Activated T-helper 1 cell treated with anti-CD3 and anti-CD28 coated beads, Interleukin-12 subunit alpha, Interleukin-12 subunit beta, Interleukin-2, Interleukin-4 antibody, amounts not matched to agents 30 ng/mL and 10 ng/mL and 1 ng/mL, durations not matched to agents 14 hours and 24 hours and 36 hours (primary cell): ENCODE data around the gene ADIPOR2. TPM values are rescaled to one million over a fixed set of nuclear protein-coding genes. Genes with fewer than 3 reads are reported as not detected.
"Not testable (repeated sequence)": the region's sequence is repeated elsewhere in the genome, so short reads cannot be mapped to it uniquely, and the experiment has no call there.

ENCODE experiments used
- DNase-seq: peaks from one replicate; pipeline ENCODE4 v3.0.0; 2021; ENCODE audit warnings: low spot score
- H3K27ac Mint-ChIP-seq: one replicate; pipeline ENCODE4 v1.8.0; 2021; ENCODE audit warnings: mild to moderate bottlenecking, mixed read lengths
- H3K27me3 Mint-ChIP-seq: one replicate; pipeline ENCODE4 v1.8.0; 2022; ENCODE audit warnings: mild to moderate bottlenecking, moderate library complexity, mixed read lengths; ENCODE audit not compliant: insufficient read depth
- H3K36me3 Mint-ChIP-seq: one replicate; pipeline ENCODE4 v1.8.0; 2021; ENCODE audit warnings: low read depth, mixed read lengths
- H3K4me1 Mint-ChIP-seq: one replicate; pipeline ENCODE4 v1.8.0; 2021; ENCODE audit warnings: low read depth, mixed read lengths
- H3K4me3 Mint-ChIP-seq: one replicate; pipeline ENCODE4 v1.8.0; 2021; ENCODE audit warnings: mild to moderate bottlenecking, moderate library complexity, mixed read lengths
- H3K9me3 Mint-ChIP-seq: one replicate; pipeline ENCODE4 v1.8.0; 2021; ENCODE audit warnings: mixed read lengths
- intact Hi-C: fragments of 100-400 bp; cut with micrococcal nuclease; formaldehyde crosslinking; loops from one replicate; pipeline ENCODE4 v1.15.1; 2024
- total RNA-seq: library from RNA; stranded (reverse); gene quantifications from 2 replicates; pipeline ENCODE4 v1.2.3, GENCODE V29; 2022

ADIPOR2 gene
- total RNA-seq, 1 donor from 2014 or later: 69.4 TPM

DNA sequence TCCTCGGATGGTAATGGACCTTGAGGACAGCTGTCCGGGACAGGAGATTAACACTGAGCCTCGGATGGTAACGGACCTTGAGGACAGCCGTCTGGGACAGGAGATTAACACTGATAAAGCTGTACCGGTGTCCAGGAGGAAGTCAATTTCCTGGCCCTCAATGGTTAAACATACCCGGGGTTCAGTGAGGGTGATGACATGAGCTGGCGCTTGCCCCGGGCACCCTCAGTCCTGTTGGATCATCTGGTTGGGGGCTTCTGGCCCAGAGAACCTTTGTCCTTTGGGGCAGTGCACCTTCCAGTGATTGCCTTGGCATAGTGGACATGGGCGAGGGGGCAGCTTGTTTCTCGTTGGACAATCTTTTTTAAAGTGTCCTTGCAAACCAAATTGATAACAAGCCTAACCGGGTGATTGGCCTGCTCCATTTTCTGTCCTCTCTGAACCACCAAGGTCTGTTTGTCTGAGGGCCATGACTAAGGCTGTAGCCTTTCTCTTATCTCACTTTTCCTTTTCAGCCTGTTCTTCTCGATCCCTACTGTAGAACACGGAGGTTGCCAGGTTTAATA is 23.0 kb downstream of the ADIPOR2 start:
- H3K4me3 Mint-ChIP-seq, H3K27ac Mint-ChIP-seq, H3K27me3 Mint-ChIP-seq, DNase-seq, intact Hi-C loops: not testable (repeated sequence)
- H3K9me3 Mint-ChIP-seq: peaks cover 24% of the 10 kb centered on the region
- peaks cover 25% of the 10 kb centered on the region for H3K36me3 Mint-ChIP-seq
- peaks cover 18% of the 10 kb centered on the region for H3K4me1 Mint-ChIP-seq

GRCh38 chr12:1715459-1715858 is 24.6 kb downstream of the ADIPOR2 start:
- intact Hi-C loops, H3K27me3 Mint-ChIP-seq, H3K4me3 Mint-ChIP-seq, H3K27ac Mint-ChIP-seq, DNase-seq: not testable (repeated sequence)
- peaks cover 25% of the 10 kb centered on the region for H3K36me3 Mint-ChIP-seq
- H3K9me3 Mint-ChIP-seq: peaks cover 19% of the 10 kb centered on the region
- H3K4me1 Mint-ChIP-seq: peaks cover 12% of the 10 kb centered on the region

- Mint-ChIP-seq H3K9me3 (peaks cover 19% of the 10 kb centered on the region), H3K27ac (no peak overlapping the region), H3K4me1 (peaks cover 12% of the 10 kb centered on the region), H3K36me3 (peaks cover 25% of the 10 kb centered on the region), H3K27me3 (no peaks in the 10 kb centered on the region), H3K4me3 (no peak overlapping the region)
- intact Hi-C loops: no loop called here
- DNase-seq: no peak
These were observed 25.5 kb downstream of the ADIPOR2 start for GRCh38 chr12:1716215-1716862.

GRCh38 chr12:1716911-1717310 is 26.0 kb downstream of the ADIPOR2 start:
- peaks cover 12% of the 10 kb centered on the region for H3K4me1 Mint-ChIP-seq
- intact Hi-C loops: no loop called here
- no peak for DNase-seq
- peaks cover 20% of the 10 kb centered on the region for H3K36me3 Mint-ChIP-seq
- H3K9me3 Mint-ChIP-seq: peaks cover 19% of the 10 kb centered on the region
- no peak overlapping the region for H3K4me3 Mint-ChIP-seq
- H3K27ac Mint-ChIP-seq: no peak overlapping the region
- no peaks in the 10 kb centered on the region for H3K27me3 Mint-ChIP-seq

DNA sequence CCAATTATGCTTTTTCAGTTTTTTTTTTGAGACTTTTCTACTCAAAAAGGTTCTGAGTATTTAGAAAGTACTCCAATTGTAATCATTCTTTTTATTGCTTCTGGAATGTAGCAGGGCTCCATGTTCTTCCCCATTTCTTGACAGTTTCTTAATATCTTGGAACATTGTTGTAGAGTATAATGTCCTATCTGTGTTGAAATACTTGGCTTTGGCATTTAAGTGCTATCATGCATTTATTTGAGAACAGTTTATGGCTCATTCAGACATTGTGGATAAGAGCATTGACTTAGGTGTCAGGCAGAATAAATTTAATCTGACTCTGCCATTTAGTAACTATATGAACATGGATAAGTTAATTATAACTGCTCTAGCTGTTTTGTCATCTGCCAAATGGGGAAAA is 28.3 kb downstream of the ADIPOR2 start:
- H3K9me3 Mint-ChIP-seq: peaks cover 13% of the 10 kb centered on the region
- no peak overlapping the region for H3K4me3 Mint-ChIP-seq
- peaks cover 17% of the 10 kb centered on the region for H3K36me3 Mint-ChIP-seq
- no peak overlapping the region for H3K27ac Mint-ChIP-seq
- intact Hi-C loops: no loop called here
- DNase-seq: no peak
- peaks cover 12% of the 10 kb centered on the region for H3K4me1 Mint-ChIP-seq
- H3K27me3 Mint-ChIP-seq: no peaks in the 10 kb centered on the region

DNA sequence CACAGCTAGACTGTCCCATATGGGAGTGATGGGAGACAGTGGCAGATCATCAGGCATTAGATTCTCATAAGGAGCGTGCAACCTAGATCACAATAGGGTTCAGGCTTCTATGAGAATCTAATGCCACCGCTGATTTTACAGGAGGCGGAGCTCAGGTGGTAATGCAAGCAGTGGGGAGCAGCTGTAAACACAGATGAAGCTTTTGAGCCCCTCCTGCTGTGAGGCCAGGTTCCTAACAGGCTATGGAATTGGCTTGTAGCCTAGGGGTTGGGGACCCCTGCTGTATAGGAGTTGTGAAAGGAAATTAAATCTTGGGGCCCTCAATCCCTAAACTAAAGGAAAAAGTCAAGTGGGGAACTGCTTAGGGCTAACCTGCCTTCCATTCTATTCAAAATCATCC is 29.6 kb downstream of the ADIPOR2 start:
- Mint-ChIP-seq H3K27ac (no peak overlapping the region), H3K4me3 (no peak overlapping the region), H3K27me3 (no peaks in the 10 kb centered on the region), H3K4me1 (peaks cover 12% of the 10 kb centered on the region), H3K9me3 (peaks cover 3% of the 10 kb centered on the region), H3K36me3 (peaks cover 10% of the 10 kb centered on the region)
- DNase-seq: no peak
- intact Hi-C loops: no loop called here

GRCh38 chr12:1723721-1724120 is 32.9 kb downstream of the ADIPOR2 start:
- H3K9me3 Mint-ChIP-seq: no peaks in the 10 kb centered on the region
- H3K27ac Mint-ChIP-seq: no peak overlapping the region
- peaks cover 7% of the 10 kb centered on the region for H3K4me1 Mint-ChIP-seq
- no peaks in the 10 kb centered on the region for H3K27me3 Mint-ChIP-seq
- no peak overlapping the region for H3K4me3 Mint-ChIP-seq
- peaks cover 12% of the 10 kb centered on the region for H3K36me3 Mint-ChIP-seq
- DNase-seq: no peak
- intact Hi-C loops: no loop called here

DNA sequence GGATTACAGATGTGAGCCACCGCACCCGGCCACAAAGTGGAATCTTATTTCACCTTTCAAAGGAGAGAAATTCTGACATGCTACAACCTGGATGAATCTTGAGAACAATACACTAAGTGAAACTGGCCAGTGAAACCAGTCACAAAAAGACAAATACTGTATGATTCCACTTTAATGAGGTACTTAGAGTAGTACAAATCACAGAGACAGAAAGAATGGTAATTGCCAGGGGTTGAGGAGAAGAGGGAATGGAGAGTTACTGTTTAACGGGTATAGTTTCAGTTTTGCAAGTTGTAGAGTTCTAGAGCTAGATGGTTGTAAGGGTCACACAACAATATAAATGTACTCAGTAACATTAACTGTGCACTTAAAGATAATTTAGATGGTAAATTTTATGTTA is 33.4 kb downstream of the ADIPOR2 start:
- Mint-ChIP-seq H3K36me3 (peaks cover 12% of the 10 kb centered on the region), H3K27me3 (no peaks in the 10 kb centered on the region), H3K9me3 (no peaks in the 10 kb centered on the region), H3K4me1 (peaks cover 7% of the 10 kb centered on the region), H3K27ac (no peak overlapping the region), H3K4me3 (no peak overlapping the region)
- intact Hi-C loops: no loop called here
- DNase-seq: no peak

DNA sequence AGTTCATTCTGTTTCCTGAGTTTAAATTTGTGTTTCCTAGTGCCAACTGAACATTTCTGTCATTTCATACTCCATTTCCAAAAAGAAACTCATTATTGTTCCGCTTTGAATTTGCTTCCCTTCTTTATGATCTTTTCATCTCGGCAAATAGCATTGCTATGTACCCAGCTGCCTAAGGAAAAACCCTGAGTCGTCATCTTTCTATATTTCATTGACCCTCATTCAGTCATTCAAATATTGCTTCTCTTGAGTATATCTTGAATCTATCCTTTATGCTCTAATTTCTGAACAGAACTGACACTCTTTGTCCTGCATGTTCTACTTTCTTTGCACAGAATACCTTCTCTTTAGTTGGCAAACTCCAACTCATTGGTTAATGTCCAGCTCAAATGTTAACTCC is 35.9 kb downstream of the ADIPOR2 start:
- intact Hi-C loops: no loop called here
- H3K27me3 Mint-ChIP-seq: no peaks in the 10 kb centered on the region
- DNase-seq: no peak
- H3K9me3 Mint-ChIP-seq: no peaks in the 10 kb centered on the region
- H3K4me3 Mint-ChIP-seq: no peak overlapping the region
- H3K4me1 Mint-ChIP-seq: peaks cover 7% of the 10 kb centered on the region
- no peak overlapping the region for H3K27ac Mint-ChIP-seq
- H3K36me3 Mint-ChIP-seq: peaks cover 15% of the 10 kb centered on the region

- Mint-ChIP-seq H3K4me3 (no peak overlapping the region), H3K9me3 (no peaks in the 10 kb centered on the region), H3K4me1 (peaks cover 12% of the 10 kb centered on the region), H3K27ac (no peak overlapping the region), H3K27me3 (no peaks in the 10 kb centered on the region), H3K36me3 (peaks cover 12% of the 10 kb centered on the region)
- no peak for DNase-seq
- intact Hi-C loops: no loop called here
These were observed 38.0 kb downstream of the ADIPOR2 start for GRCh38 chr12:1728824-1729223.

DNA sequence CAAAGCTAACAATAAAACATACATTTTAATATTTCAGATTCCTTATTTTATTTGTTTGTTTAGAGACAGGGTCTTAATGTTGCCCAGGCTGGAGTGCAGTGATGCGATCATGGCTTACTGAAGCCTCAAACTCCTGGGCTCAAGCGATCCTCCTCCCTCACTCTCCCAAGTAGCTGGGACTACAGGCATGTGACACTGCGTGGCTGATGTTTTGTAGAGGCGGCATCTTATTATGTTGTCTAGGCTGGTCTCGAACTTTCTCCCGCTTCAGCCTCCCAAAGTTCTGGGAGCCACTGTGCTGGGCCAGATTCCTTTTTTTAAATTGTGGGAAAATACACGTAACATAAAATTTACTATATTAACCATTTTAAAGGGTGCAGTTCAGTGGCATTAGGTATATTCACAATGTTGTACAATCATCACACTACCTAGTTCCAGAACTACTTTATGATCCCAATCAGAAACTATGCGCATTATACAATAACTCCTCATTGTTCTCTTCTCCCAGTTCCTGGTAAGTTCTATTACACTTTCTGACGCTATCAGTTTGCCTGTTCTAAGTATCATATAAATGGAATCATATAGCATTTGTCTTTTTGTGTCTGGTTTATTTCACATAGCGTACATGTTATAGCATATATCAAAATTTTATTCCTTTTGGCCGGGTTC is 40.3 kb downstream of the ADIPOR2 start:
- H3K27me3 Mint-ChIP-seq: no peaks in the 10 kb centered on the region
- no peak overlapping the region for H3K27ac Mint-ChIP-seq
- DNase-seq: no peak
- peaks cover 12% of the 10 kb centered on the region for H3K4me1 Mint-ChIP-seq
- H3K4me3 Mint-ChIP-seq: no peak overlapping the region
- intact Hi-C loops: no loop called here
- peaks cover 9% of the 10 kb centered on the region for H3K36me3 Mint-ChIP-seq
- no peaks in the 10 kb centered on the region for H3K9me3 Mint-ChIP-seq

GRCh38 chr12:1731688-1732078 is 40.8 kb downstream of the ADIPOR2 start:
- H3K9me3 Mint-ChIP-seq, DNase-seq, H3K27me3 Mint-ChIP-seq, H3K27ac Mint-ChIP-seq, intact Hi-C loops, H3K36me3 Mint-ChIP-seq, H3K4me3 Mint-ChIP-seq: not testable (repeated sequence)
- peaks cover 11% of the 10 kb centered on the region for H3K4me1 Mint-ChIP-seq

- H3K9me3 Mint-ChIP-seq: no peaks in the 10 kb centered on the region
- no peak for DNase-seq
- intact Hi-C loops: no loop called here
- no peak overlapping the region for H3K27ac Mint-ChIP-seq
- H3K27me3 Mint-ChIP-seq: no peaks in the 10 kb centered on the region
- peaks cover 15% of the 10 kb centered on the region for H3K4me1 Mint-ChIP-seq
- no peak overlapping the region for H3K4me3 Mint-ChIP-seq
- H3K36me3 Mint-ChIP-seq: peaks cover 3% of the 10 kb centered on the region
These were observed 42.0 kb downstream of the ADIPOR2 start for GRCh38 chr12:1732914-1733313.
